GM21737 (cell line): ENCODE results near the gene NDUFS4.
"Not testable (repeated sequence)": the region's sequence is repeated elsewhere in the genome, so short reads cannot be mapped to it uniquely, and the experiment has no call there.

Source experiments
- ATAC-seq: cut with Tn5 transposase; IDR thresholded peaks from one replicate; pipeline ENCODE4 v1.9.1; 2021; ENCODE audit warnings: mild to moderate bottlenecking, moderate library complexity; ENCODE audit not compliant: unreplicated experiment

The NDUFS4 gene

GRCh38 chr5:53571403-53571802 lies 11.0 kb downstream of the NDUFS4 start:
- no peak for ATAC-seq

DNA sequence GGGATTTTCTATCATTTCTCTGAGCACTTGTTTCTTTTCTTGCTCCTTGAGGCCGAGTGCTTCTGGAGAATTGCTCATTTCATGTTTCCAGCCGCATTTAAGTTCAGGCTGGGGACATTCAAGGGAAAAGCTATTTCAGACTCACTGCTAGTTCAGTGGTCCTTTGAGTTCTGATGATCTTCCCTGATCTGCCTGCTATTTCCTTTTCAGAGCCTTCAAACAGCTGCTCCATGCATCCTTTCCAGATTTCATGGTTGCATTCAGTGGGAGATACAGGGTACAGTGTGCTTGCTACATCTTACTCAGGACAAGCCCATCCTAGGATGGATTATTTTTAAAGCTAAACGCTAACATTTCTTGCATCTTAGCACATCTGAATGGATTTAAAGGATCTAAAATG lies 14.7 kb downstream of the NDUFS4 start:
- ATAC-seq: no peak

DNA sequence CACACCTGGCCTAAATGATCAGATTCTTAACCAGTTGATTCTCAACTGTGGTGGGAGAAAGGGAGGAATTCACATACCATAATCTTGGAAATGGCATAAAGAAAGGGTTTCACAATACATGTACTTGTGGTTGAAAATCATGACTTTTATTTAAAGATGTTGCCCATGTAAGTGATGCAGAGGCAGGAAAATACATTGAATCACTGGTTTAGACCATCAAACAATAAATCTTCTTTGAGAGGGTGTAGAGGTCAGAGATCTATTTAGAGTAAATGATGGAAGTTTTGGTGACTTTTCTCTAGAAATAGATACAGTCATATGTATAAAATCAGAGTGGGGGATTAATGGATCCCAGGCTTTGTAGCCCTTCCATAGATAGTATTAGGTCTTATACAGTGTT lies 15.4 kb downstream of the NDUFS4 start:
- no peak for ATAC-seq

DNA sequence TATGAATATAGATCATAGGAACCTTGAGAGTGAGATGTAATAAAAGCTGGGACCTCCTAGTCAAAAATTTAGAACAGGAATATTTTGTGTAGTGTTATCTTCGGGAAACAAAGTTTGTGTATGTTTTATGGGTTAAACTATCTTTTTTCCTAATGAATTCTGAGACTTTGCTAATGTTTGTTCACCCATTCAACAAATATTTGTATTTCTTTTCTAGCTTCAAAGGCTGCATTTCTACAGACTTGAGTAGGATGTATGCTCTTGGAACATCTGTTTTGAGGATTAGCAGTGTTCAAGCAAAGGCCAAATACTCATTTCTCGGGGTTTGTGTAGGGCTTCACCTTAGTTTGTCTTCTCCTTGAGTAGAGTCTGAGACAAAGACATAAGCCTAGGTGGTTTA lies 16.2 kb downstream of the NDUFS4 start:
- no peak for ATAC-seq

GRCh38 chr5:53578854-53579253 lies 18.4 kb downstream of the NDUFS4 start:
- ATAC-seq: no peak

DNA sequence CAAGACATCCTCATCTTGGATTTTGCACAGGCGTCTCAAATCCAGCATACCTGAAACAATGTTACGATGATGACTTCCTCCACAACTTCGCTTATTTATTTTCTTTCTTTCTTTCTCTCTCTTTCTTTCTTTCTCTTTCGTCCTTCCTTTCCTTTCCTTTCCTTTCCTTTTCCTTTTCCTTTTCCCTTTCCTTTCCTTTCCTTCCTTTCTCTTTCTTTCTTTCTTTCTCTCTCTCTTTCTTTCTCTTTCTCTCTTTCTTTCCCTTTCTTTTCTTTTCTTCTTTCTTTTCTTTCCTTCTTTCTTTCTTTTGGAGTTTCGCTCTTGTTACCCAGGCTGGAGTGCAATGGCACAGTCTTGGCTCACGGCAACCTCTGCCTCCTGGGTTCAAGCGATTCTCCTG lies 20.1 kb downstream of the NDUFS4 start:
- no peak for ATAC-seq

GRCh38 chr5:53582225-53582624 lies 21.8 kb downstream of the NDUFS4 start:
- ATAC-seq: no peak

GRCh38 chr5:53590759-53591158 lies 30.3 kb downstream of the NDUFS4 start:
- ATAC-seq: no peak

GRCh38 chr5:53594419-53594818 lies 34.0 kb downstream of the NDUFS4 start:
- no peak for ATAC-seq

GRCh38 chr5:53597894-53598293 lies 37.5 kb downstream of the NDUFS4 start:
- no peak for ATAC-seq

DNA sequence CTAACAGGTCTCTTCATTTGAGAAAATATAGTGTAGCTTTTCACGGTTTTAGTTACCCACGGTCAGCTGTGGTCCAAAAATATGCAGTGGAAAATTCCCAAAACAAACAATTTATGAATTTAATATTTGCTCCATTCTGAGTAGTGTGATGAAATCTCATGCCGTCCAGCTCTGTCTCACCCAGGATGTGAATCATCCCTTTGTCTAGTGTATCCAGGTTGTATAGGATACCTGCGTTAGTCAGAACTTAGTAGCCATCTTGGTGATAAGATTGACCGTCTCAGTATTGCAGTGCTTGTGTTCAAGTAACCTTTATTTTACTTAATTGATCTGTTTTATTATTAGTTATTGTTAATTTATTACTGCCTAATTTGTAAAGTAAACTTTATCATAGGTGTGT lies 41.1 kb downstream of the NDUFS4 start:
- ATAC-seq: no peak

- no peak for ATAC-seq
Observed at GRCh38 chr5:53603009-53603687, 42.7 kb downstream of the NDUFS4 start.

GRCh38 chr5:53604309-53604708 lies 43.9 kb downstream of the NDUFS4 start:
- no peak for ATAC-seq

DNA sequence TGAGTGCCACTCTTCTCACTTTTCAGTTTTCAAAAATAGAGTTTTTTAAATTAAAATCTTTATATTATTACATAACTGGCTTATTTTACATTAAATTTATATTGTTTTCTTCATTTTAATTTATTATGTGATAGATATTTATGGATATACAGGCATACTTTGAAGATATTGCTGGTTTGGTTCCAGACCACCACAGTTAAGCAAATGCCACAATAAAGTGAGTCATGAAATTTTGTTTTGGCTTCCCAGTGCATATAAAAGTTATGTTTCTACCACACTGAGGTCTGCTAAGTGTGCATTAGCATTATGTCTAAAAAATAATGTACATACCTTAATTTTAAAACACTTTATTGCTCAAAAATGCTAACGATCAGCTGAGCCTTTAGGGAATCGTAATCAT lies 47.4 kb downstream of the NDUFS4 start:
- no peak for ATAC-seq

DNA sequence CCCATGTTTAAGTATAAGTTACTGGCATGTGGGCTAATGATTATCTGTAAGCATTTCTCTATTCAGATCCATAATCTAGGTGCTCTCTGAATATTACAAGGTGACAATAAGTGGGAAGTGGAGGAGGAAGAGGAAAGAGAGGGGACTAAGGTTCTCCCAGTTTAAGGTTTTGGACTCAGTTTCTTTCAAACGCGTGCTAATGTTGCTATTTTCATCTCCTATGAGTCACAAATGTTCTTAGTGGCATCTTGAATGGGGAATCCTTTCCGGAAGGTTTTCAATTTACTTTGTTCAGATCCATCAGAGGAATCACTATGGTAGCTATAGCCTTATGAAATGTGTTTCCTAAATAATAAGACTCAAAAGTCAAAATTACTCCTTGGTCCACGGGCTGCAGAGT lies 48.5 kb downstream of the NDUFS4 start:
- not testable (repeated sequence) for ATAC-seq

DNA sequence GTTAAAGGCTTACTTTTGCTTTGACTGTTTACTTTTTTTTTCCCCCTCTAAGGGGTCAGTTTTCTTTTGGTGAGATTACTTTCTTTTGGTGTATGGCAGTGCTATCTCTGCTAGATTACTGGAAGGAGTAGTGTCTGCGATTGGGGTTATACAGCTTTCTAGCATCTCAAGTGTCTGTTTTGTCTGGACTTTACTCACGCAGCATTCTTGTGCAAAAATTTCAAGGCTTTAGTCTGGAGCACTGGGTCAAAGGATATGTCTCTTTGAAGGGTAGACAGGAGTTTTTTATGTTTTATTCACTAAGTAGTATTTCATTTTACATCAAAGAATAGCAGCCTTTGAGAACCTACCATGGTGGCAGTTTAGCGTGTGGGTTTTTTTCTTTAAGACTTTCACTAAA lies 52.6 kb downstream of the NDUFS4 start:
- no peak for ATAC-seq

DNA sequence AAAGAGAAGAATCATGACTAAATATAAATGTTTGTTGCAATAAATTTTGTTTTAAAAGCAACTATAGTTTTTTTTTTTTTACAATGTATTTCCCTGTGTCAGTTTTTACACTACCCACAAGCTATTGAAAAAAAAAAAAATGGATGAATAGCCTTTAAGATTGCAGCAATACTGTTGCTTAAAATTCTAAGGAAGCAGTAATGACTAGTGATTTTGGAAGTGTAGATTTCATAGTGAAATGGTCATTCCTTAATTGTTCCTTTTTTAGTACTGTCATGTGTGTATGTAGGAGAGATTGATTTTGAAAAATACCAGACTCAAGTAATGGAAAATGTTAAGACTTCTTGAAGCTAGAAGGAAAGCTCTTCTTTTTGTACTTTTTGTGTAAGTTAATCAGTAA lies 53.1 kb downstream of the NDUFS4 start:
- no peak for ATAC-seq

DNA sequence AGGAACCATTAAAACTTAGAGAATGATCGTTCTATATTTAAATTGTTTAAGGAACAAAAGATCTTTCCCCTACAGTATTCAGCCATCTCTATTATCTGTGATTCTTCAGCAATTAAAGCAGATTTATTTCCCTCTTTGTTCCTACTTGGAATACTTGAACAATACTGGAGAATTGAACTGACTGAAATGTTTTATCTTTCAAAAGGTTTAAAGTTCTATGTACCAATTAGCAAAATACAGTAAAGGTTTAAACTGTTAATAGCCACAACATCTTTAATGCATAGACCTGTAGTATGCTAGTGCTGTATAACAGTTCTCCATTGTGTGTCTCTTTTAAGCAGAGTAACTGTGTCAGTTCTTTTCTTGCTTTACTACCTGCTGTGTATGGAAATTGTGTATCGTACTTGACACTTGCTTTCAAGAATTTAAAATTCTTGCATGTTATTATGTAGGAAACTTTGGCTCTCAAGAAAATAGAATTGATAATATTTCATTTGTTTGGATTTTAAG lies 54.0 kb downstream of the NDUFS4 start:
- no peak for ATAC-seq

- ATAC-seq: no peak
Observed at GRCh38 chr5:53616939-53617549, 56.6 kb downstream of the NDUFS4 start.

DNA sequence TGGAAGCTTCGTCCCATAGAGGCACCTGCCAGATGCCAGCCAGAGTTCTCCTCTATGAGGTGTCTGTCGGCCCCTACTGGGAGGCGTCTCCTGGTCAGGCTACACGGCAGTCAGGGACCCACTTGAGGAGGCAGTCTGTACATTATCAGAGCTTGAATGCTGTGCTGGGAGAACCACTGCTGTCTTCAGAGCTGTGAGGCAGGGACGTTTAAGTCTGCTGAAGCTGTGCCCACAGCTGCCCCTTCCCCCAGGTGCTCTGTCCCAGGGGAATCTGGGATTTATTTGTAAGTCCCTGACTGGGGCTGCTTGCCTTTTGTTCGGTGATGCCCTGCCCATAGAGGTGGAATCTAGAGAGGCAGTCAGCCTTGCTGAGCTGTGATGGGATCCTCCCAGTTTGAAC lies 70.8 kb downstream of the NDUFS4 start:
- no peak for ATAC-seq

DNA sequence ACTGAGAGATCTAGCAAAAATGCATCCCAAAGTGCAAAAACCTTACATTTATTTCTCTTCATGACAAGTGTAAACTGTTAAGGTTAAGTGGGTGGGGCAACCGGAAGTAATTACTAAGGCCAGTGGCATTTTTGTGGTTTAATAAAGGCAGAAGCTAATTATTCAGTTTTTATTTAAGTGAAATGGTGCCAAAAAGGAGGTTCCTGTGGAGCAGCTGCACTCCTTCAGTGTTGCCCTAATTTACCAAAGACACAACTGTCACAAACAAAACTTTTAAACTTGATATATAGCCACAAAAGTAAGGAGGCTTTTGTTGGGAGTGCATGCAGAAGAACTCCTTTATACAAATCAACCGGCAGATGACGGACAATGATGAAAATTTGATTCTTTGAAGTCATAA lies 81.6 kb downstream of the NDUFS4 start:
- ATAC-seq: no peak

DNA sequence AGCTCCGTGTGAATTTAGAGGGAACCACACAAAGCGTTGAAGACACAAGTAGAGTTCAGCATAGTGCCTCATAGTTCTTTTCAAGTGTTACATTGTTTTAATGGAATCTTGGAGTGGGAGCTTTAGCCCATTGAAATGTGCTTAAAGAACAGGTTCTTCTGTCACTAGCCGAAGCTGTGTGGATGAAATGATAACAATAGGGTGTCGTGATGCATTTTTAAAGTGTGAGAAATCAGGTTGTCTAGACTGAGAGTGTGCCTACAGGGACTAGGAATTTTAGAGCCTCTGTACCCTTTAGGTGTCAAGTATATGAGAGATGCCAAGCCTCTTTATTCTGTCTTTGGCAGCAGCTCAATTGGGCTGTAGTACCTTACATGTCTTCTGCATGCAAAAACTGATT lies 83.0 kb downstream of the NDUFS4 start:
- ATAC-seq: no peak

DNA sequence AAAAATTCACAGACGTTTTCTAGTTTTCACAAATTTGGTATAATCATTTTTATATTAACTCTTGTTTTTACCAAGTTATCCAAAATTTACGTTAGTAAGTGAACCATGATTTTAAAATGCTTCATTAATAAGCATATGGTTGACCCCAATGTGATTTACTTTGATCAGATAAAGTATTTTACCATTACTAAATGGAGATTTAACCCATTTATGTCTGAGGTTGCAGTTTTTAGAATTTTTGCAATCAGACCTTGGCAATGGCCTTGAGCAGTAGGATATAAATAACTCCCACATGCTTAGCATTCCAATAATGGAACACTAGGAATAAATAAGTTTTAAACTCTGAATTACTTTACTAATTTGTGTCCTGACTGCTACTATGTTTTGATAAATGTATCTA lies 84.6 kb downstream of the NDUFS4 start:
- ATAC-seq: no peak
